D341Med (cell line): Measurements from ENCODE around the gene RPS8.
"Not testable (repeated sequence)": the region's sequence is repeated elsewhere in the genome, so short reads cannot be mapped to it uniquely, and the experiment has no call there.

Source experiments
- DNase-seq: peaks from one replicate; pipeline ENCODE4 v3.0.0; 2012; ENCODE audit warnings: low spot score

The RPS8 gene

DNA sequence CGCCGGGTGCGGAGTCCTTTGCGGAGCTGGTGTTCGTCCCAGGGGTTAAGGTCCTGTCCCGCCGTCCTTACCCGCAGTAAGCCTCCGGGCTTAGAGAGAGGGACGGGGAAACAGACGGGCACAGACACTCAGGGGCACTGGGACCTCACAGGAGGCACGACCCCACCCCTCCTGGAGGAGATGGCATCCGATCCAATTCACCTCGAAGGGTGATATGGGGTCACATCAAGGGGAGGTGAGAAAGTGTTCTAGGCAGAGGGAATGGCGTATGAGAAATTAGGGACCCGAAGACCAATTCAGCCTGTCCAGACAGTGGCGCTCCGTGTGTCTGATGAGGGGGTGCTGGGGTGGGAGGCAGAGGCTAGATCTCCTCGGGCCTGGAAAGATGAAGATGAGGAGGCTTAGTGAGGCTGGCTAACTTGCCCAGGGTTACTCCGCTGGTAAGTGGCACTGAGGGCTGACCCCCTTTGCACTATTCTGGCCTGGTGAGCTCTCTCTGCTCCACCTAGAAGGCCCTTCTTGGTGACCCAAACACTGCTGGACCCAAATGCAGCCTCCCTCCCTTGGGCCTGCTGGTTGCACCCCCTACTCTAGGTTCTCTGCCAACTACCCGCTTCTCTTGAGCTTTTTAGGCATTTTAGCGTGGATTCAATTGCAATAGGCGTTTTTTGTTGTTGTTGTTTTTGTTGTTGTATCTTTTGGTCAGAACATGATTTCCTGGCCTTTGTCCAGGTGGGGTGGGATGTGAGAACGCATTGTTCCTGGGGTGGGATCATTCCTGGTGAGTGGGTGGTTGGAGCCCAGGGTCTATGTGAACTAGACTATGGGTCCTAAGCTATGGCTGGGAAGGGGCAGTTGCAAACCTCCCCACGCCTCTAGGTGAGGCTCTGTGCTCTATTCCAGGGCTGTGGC, 45.2 kb downstream of the RPS8 start:
- no peak for DNase-seq

DNA sequence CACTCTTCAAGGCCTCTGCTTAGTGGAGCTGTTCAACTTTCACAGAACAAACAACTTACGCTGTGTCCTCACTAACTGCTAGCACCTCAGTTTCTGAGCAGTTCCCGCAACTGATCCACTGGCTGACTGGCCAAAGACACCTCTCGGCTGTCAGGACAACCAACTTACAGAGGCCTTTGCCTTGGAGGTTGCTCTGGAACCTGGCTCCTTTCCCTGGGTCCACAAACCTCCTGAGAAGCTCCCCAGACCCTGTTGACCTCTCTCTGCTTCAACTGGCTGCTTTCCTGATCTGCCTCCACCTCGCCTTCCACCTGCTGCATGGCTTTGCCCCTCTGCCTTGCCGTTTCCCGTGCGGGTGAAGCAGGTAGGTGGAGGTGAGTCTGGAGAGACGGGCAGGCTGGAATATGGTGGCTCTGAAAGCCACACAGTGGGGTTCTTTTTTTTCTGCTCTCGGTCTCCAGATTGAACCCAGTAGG, 45.9 kb downstream of the RPS8 start:
- DNase-seq: no peak

DNA sequence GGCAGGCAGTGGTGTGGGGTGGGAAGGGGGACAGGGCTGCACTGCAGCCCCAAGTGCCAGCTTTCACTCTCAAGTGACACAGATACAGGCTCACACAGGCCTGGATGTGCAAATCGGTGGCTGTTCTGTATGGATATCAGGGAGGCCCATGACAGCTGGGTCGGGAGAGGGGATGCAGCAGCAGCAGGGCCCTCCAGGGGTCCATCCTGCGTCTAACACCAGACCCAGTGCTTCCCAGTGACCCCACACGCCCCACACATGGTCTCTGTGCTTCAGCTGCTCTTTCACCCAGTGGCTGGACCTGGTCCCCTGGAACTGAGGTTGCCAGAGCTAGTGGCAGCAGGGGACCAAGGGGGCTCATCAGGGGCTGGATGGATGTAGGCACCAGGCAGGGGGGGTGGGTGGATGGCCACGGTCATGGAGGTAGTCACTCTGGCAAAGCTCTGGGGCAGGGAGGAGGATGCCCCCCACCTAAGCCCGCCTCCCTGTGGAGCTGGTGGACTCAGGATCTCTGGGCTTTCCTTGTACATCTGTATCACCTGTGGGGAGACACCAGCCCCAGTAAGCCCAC, 46.9 kb downstream of the RPS8 start:
- DNase-seq: no peak

DNA sequence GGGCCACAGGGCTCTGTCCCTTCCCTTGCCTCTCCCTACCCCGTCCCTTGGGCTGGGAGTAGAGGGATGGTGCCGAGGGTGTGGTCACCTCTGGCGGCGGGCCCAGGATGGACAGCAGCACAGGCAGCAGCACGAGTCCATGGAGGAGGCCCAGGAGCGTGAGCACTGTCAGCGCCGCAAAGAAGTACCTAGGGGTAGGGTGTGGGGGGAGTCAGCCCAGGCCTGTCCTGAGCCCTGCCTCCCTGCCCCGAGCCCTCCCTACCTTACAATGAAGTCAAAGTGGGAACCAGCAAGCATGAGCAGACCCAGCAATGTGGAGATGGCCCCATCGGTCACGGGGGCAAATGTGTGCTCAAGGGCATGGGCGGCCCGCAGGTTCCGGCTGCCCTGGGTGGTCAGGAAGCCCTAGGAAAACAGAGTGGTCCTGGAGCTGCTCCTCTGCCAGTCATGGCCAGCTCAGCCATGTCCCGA, 47.7 kb downstream of the RPS8 start:
- no peak for DNase-seq

DNA sequence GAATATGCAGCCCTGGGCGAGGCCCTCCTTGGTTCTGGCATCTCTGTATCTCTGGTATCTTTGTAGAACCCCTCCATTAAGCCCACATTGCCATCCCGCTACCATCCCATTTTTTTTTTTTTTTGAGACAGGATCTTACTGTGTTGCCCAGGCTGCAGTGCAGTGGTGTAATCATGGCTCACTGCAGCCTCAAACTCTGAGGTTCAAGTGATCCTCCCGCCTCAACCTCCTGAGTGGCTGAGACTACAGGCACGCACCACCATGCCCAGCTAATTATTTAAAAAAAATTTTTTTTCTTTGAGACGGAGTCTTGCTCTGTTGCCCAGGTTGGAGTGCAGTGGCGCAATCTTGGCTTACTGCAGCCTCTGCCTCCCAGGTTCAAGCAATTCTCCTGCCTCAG, 49.1 kb downstream of the RPS8 start:
- DNase-seq: not testable (repeated sequence)

DNA sequence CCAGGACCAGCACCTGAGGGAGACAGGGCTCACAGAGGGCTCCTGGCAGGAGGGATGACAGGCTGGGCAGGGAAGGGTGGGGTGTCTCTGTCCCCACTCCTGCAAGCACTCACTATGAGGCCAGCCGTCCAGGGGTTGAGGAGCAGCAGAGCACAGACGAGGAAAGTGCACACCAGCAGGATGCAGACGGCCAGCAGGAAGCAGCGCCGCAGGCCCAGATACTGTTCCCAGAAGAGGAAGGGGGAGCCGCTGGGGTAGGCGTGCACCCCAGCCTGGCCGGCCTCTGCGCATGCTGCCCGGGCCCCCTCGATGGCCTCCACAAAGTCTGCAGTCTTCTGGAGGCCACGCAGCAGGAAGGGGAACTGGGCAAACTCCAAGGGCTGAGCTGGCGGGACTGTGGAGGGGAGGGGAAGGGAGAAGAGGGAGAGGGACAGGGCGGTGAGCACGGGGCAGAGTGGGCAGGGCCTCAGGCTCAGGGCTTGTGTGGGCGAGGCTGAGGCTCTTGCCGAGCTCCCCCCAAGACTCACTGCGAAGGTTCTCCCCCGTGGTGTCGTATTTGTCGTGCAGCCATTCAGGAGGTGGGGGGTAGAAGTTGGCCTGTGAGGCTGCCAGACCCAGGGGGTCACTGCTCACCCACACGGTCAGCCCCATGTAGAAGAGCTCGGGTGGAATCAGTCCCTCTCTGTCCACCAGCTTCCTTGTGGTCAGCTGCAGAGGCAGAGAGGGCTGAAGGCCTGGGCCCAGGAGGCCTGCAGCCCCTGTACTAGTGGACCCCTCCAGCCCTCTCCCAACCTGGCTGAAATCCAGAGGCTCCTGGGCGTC, 51.2 kb downstream of the RPS8 start:
- no peak for DNase-seq

DNA sequence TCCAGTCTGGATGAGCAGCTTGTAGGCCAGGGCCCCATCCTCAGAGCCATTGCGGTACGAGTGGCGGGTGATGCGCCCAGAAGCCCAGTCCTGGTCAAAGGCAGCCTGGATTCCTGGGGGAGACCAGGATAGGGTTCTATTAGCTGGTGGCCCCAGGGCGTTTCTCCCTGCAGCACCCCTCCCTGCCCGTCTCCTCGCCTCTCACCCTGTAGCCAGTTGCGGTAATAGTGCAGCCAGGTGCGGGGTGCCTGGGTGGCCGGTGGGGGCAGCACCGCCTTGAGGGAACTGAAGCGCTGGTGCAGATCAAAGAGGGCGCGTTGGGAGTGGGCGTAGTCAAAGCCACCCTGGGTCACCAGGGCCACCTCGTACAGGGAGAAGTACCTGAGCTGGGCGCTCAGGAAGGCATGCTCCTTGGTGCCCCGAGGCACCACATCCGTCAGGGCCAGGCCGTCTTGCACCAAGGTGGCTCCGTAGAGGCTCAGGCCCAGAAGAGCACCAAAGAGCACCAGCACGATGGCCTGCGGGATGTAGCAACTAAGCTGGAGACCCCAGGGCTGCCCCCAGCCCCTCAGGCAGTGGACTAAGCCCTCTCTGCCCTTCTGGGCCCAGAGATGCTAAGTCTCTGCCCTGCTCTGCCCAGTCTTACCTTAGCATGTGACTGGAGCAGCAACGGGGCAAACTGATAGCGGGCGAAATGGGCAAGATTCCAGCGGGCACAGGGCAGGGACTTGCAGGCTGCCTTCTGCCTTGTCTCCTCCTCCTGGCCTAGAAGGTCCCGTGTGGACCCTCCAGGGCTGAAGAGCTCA, 52.1 kb downstream of the RPS8 start:
- DNase-seq: no peak

DNA sequence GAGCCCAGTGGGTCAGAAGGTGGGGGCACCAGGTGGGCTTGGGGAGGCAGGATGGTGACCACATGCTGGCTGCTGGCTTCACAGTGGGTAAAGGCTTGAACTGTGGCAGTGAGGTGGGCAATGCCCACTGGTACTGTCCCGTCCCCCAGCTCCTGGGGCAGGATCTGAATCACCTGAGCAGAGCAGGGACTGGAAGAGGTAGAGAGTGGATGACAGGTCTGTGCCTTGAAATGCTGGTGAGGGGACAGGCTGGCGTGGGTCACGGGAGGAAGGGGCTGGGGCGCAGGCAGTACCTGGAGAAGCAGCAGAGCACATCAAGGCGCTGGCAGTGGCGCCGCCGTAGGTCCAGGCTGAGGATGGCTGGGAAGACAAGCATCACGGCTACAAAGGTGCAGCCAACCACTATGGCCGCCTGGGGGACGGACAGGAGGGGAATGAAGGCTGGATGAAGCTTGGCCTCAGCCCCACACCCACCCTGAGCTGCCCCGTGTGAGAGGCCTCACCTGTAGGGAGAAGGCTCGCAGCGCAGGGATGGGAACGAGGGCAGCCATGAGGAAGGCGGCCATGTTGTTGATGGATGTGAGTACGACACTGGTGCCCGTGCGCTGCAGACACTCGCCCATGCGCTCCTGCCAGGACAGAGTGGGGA, 52.8 kb downstream of the RPS8 start:
- peak; percentile 10 for DNase-seq
